ENCODE measurements around the gene NAB2.

The NAB2 gene

DNA sequence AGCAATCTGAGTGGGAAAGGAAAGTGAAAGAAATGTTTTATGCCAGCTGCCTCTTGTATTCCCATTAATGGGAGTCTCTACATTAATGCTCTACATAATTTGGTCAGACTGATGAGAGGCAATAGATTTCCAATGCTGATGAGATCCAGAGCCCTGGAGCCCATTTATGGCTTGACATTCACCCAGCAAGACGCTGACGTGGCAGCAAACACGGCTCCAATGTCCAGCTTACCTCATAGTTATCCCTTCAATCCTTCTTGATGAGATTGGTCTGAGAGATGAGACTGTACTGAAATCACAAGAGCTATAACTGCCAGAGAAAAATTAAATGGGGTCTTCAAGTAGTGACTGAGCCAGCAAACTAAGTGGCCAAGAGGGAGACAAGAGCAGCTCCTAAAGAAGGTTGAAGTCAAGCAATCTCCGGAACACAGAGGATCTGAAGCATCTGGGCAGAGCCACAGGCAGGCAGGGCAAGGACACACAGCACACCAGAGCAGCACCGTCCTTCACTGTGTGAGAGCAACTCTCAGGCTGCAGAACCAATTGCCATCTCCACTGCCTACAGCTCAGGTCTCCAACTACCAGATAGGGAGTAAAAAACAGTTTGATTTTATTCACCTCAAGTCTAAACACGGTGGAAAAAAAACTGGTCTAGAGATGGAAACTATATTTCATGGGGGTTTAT is 31.7 kb upstream of the NAB2 start:
- no peak for TF ChIP-seq EGR1 (IDR thresholded peaks at IDR 0.05)
- no peak for TF ChIP-seq NFIC (IDR thresholded peaks at IDR 0.05)
- no peak for TF ChIP-seq YY1 (IDR thresholded peaks at IDR 0.05; ENCODE audit: low read depth)
- TF ChIP-seq TCF12 (IDR thresholded peaks at IDR 0.05; ENCODE audit: low read depth), result no peak
- TF ChIP-seq ZBTB7A (IDR thresholded peaks at IDR 0.05; ENCODE audit: low read depth), result no peak
- TF ChIP-seq, protein P1, sequence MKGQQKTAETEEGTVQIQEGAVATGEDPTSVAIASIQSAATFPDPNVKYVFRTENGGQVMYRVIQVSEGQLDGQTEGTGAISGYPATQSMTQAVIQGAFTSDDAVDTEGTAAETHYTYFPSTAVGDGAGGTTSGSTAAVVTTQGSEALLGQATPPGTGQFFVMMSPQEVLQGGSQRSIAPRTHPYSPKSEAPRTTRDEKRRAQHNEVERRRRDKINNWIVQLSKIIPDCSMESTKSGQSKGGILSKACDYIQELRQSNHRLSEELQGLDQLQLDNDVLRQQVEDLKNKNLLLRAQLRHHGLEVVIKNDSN (IDR thresholded peaks at IDR 0.05), result no peak
- no peak for TF ChIP-seq TAF1 (IDR thresholded peaks at IDR 0.05; ENCODE audit: low read depth)
- no peak for TF ChIP-seq CEBPB (IDR thresholded peaks at IDR 0.05)
- TF ChIP-seq FOXM1 (IDR thresholded peaks at IDR 0.05; ENCODE audit: borderline replicate concordance, low read depth), result no peak
- TF ChIP-seq RAD21 (IDR thresholded peaks at IDR 0.05; ENCODE audit: low read depth), result no peak
- TF ChIP-seq, protein P2, sequence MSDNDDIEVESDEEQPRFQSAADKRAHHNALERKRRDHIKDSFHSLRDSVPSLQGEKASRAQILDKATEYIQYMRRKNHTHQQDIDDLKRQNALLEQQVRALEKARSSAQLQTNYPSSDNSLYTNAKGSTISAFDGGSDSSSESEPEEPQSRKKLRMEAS (IDR thresholded peaks at IDR 0.05), result no peak
- TF ChIP-seq TEAD4 (IDR thresholded peaks at IDR 0.05), result no peak
- TF ChIP-seq, protein P3, sequence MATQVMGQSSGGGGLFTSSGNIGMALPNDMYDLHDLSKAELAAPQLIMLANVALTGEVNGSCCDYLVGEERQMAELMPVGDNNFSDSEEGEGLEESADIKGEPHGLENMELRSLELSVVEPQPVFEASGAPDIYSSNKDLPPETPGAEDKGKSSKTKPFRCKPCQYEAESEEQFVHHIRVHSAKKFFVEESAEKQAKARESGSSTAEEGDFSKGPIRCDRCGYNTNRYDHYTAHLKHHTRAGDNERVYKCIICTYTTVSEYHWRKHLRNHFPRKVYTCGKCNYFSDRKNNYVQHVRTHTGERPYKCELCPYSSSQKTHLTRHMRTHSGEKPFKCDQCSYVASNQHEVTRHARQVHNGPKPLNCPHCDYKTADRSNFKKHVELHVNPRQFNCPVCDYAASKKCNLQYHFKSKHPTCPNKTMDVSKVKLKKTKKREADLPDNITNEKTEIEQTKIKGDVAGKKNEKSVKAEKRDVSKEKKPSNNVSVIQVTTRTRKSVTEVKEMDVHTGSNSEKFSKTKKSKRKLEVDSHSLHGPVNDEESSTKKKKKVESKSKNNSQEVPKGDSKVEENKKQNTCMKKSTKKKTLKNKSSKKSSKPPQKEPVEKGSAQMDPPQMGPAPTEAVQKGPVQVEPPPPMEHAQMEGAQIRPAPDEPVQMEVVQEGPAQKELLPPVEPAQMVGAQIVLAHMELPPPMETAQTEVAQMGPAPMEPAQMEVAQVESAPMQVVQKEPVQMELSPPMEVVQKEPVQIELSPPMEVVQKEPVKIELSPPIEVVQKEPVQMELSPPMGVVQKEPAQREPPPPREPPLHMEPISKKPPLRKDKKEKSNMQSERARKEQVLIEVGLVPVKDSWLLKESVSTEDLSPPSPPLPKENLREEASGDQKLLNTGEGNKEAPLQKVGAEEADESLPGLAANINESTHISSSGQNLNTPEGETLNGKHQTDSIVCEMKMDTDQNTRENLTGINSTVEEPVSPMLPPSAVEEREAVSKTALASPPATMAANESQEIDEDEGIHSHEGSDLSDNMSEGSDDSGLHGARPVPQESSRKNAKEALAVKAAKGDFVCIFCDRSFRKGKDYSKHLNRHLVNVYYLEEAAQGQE (IDR thresholded peaks at IDR 0.05; ENCODE audit: low read depth), result no peak
- no peak for TF ChIP-seq CREB1 (IDR thresholded peaks at IDR 0.05; ENCODE audit: low read depth)
- TF ChIP-seq EP300 (IDR thresholded peaks at IDR 0.05; ENCODE audit: borderline replicate concordance), result no peak

DNA sequence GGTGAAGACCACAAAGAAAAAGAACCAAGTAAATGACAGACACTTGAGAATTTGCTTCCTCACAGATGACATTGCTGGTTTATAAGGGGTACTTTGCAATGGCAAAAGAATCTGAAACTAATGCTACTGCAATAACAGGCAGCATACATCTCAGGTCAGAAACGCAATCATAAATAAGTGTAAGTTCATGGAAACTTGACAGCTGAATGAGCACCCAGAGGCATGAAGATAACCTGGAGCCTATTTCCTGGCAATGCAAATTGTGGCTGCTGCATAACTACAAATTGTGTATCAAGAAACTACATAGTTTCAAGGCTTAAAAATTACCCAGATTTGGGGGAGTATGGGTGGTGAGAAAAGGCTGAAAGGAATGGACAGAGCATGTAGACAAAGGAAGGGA is 30.5 kb upstream of the NAB2 start:
- TF ChIP-seq, protein P2 (IDR thresholded peaks at IDR 0.05), result no peak
- TF ChIP-seq RAD21 (IDR thresholded peaks at IDR 0.05; ENCODE audit: low read depth) (no peak), TAF1 (IDR thresholded peaks at IDR 0.05; ENCODE audit: low read depth) (no peak), YY1 (IDR thresholded peaks at IDR 0.05; ENCODE audit: low read depth) (no peak), TCF12 (IDR thresholded peaks at IDR 0.05; ENCODE audit: low read depth) (no peak), EGR1 (IDR thresholded peaks at IDR 0.05) (no peak), EP300 (IDR thresholded peaks at IDR 0.05; ENCODE audit: borderline replicate concordance) (no peak), ZBTB7A (IDR thresholded peaks at IDR 0.05; ENCODE audit: low read depth) (no peak), CEBPB (IDR thresholded peaks at IDR 0.05) (no peak), NFIC (IDR thresholded peaks at IDR 0.05) (no peak), FOXM1 (IDR thresholded peaks at IDR 0.05; ENCODE audit: borderline replicate concordance, low read depth) (no peak), CREB1 (IDR thresholded peaks at IDR 0.05; ENCODE audit: low read depth) (no peak), TEAD4 (IDR thresholded peaks at IDR 0.05) (no peak)
- TF ChIP-seq, protein P1 (IDR thresholded peaks at IDR 0.05), result no peak
- TF ChIP-seq, protein P3 (IDR thresholded peaks at IDR 0.05; ENCODE audit: low read depth), result no peak

DNA sequence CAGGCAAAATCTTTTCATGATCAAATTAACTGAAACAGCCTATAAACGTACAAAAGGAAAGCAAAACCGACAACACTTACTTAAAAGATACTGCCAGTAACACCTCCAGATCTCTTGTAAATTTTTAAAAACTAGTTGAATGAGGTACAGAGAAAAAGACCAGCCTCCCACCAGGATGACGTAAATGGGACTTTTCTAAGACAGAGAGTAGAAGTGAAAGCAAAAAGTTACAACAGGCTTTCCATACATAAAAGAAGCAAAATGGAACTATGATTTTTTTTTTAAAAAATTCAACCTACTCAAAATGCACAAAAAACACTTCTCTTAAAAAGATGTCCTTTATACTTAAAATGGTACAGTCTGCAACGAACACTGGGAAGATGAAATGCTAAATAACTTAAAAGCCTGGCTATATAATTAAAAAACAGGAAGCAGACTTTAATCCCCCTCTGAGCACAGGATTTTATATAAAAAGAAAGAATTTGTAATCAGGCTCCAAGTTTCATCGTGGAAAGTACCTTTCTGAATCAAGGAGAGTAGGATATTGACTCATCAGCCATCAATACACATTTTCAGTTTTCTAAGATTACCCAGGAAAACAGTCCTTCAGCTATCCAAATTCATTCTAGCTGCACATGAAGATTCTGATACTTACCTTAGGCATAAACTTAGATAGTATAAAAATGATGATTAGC is 24.8 kb upstream of the NAB2 start:
- no peak for TF ChIP-seq CEBPB (IDR thresholded peaks at IDR 0.05)
- TF ChIP-seq, protein P2 (IDR thresholded peaks at IDR 0.05), result no peak
- no peak for TF ChIP-seq EGR1 (IDR thresholded peaks at IDR 0.05)
- no peak for TF ChIP-seq EP300 (IDR thresholded peaks at IDR 0.05; ENCODE audit: borderline replicate concordance)
- TF ChIP-seq, protein P3 (IDR thresholded peaks at IDR 0.05; ENCODE audit: low read depth), result no peak
- TF ChIP-seq TAF1 (IDR thresholded peaks at IDR 0.05; ENCODE audit: low read depth), result no peak
- TF ChIP-seq ZBTB7A (IDR thresholded peaks at IDR 0.05; ENCODE audit: low read depth), result no peak
- TF ChIP-seq, protein P1 (IDR thresholded peaks at IDR 0.05), result no peak
- no peak for TF ChIP-seq TEAD4 (IDR thresholded peaks at IDR 0.05)
- no peak for TF ChIP-seq NFIC (IDR thresholded peaks at IDR 0.05)
- no peak for TF ChIP-seq FOXM1 (IDR thresholded peaks at IDR 0.05; ENCODE audit: borderline replicate concordance, low read depth)

All from Ishikawa (cell line).